NCI-H69 (cell line): ENCODE data around the gene CDH5.
A peak's percentile ranks its signal among the peaks of the same experiment; 100 is the strongest.
"Not testable (repeated sequence)": the region's sequence is repeated elsewhere in the genome, so short reads cannot be mapped to it uniquely, and the experiment has no call there.

Experiments used
- DNase-seq: peaks from one replicate; lab custom pipeline; 2025; lab: John Stamatoyannopoulos, UW

Gene CDH5

GRCh38 chr16:66366433-66367299 lies at the start of gene CDH5:
TSS of gene CDH5 (plus strand) at chr16:66366691. CDS start at chr16:66379338, 12,647 bp downstream.
- peak; percentile 17 for DNase-seq

- DNase-seq, result peak; percentile 10
Measured at GRCh38 chr16:66318505-66318904, 48.0 kb upstream of the CDH5 start.

- no peak for DNase-seq
Measured at GRCh38 chr16:66320774-66321173, 45.7 kb upstream of the CDH5 start.

- no peak for DNase-seq
Measured at GRCh38 chr16:66322174-66322573, 44.3 kb upstream of the CDH5 start.

- peak; percentile 74 for DNase-seq
Measured at GRCh38 chr16:66324815-66325515, 41.5 kb upstream of the CDH5 start.

- DNase-seq, result peak; percentile 28
Measured at GRCh38 chr16:66325717-66326376, 40.6 kb upstream of the CDH5 start.

- DNase-seq, result peak; percentile 82
Measured at GRCh38 chr16:66326991-66327513, 39.4 kb upstream of the CDH5 start.

- no peak for DNase-seq
Measured at GRCh38 chr16:66328282-66328681, 38.2 kb upstream of the CDH5 start.

GRCh38 chr16:66331464-66331863 lies 35.0 kb upstream of the CDH5 start:
- not testable (repeated sequence) for DNase-seq

GRCh38 chr16:66332634-66333610 lies 33.6 kb upstream of the CDH5 start:
- DNase-seq, result no peak

GRCh38 chr16:66334853-66335574 lies 31.5 kb upstream of the CDH5 start:
- DNase-seq, result peak; percentile 43

- DNase-seq, result peak; percentile 90
Measured at GRCh38 chr16:66335704-66336329, 30.7 kb upstream of the CDH5 start.

- DNase-seq, result peak; percentile 18
Measured at GRCh38 chr16:66337463-66338188, 28.9 kb upstream of the CDH5 start.

GRCh38 chr16:66342294-66342900 lies 24.1 kb upstream of the CDH5 start:
- peak; percentile 11 for DNase-seq

GRCh38 chr16:66344533-66345145 lies 21.9 kb upstream of the CDH5 start:
- peak; percentile 43 for DNase-seq

GRCh38 chr16:66346221-66346620 lies 20.3 kb upstream of the CDH5 start:
- no peak for DNase-seq

- no peak for DNase-seq
Measured at GRCh38 chr16:66352304-66352703, 14.2 kb upstream of the CDH5 start.

GRCh38 chr16:66353055-66353454 lies 13.4 kb upstream of the CDH5 start:
- no peak for DNase-seq
